Hematopoietic multipotent progenitor cell treated with erythropoietin and hydrocortisone succinate and interleukin-3 and kit ligand, for 15 days (in vitro differentiated cells): ENCODE results near the gene KISS1R.

Experiments
- DNase-seq: peaks from one replicate; pipeline ENCODE4 v3.0.0-alpha.2; 2015; ENCODE audit warnings: low spot score

The KISS1R gene

DNA sequence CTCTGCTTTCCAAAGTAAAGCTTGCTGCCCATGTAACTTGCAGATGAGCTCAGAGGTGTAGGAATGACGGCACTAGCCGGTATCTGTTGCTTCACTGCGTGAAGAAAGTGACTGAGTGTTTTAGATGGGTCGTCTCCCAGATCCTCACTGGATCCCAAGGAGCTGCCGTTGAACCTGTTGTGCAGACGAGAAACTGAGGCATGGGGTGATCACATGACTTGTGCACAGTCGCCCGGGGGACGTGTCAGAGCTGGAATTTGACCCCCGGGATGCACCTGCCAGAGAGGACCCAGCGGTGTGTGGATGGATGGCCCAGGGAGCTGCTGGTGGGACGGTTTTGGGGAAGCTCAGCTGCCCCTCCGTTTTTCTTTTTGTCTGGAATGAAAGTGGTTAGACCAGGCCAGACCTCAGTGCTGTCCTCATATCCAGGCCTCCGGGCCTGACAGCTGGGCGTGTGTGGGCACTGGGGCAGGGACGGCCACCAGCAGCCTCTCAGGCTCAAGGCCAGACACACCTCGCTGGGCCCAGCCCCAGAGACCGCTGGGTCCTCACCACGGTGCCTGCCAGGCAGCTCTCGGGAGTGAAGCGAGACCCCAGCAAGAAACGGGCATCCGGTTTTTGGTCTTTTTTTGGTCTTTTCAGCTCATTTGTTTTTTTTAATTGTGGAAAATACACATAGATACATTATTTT is 21.2 kb downstream of the KISS1R start:
- DNase-seq, result no peak

DNA sequence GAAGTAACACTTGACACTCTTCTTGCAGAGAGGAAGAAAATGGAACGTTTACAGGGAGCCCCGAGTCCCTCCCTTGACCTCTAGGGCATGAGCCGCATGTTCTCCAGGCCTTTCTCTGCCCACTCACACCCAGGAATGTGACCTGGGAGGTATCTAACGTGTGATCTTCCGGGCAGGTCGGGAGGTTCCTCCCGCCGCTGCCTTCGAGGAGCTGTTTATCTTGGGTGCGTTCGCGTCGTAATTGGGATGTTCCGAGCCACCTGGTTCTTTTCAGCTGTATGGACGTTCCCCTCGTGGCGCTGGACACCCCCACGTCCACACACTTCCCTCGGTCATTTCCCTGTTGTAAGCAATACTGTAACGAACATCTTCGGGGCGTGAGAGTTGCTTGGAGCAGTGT is 22.3 kb downstream of the KISS1R start:
- no peak for DNase-seq

DNA sequence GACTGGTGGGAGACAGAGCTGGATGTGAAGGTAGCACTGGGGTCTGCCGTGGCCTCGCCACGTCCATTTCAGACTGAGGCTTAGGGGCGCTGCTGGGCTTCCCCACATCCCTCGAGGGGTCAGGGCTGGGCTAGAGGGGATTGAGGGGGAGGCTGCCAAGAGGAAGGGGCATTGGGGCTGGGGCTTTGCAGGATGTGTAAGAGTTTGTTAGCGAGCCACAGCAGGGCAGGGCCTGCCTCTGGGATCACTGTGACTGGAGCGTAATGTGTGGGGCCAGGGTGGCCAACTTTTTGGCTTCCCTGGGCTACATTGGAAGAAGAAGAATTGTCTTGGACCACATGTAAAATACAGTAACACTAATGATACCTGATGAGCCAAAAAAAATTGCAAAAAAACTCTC is 22.8 kb downstream of the KISS1R start:
- no peak for DNase-seq

DNA sequence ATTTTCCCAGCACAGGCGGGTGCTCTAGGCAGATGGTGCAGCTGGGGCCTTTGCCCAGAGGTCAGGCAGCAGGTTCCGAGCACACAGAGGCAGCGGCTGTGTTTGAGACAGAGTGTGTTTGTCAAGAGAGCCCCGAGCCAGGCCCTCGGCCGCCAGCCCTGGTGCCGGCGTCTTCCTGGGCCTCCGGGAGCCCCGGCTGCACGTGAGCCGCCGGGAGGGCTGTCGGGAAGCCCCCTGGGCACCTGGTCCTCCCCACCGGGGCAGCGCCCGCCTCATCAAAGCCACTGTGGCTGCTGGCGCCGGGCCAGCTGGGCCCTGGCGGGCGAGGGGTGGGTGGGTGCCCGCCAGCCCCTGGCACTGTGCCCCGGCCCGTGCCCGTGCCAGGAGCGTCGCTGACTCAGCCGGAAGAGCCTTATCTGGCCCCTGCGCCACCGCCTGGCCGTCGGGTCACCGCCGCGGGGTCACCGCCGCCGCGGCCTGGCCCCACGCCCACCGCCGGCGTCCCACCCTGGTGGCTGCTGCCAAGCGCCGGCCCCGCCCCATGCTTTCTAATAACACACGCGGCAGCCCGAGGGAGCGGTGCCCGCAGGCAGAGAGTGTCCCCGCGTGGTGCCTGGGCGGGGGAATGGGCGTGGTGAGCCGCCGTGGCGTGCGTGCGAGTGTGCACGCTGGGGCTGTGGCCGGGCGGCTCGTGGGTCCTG is 23.6 kb downstream of the KISS1R start:
- peak; percentile 94 for DNase-seq

DNA sequence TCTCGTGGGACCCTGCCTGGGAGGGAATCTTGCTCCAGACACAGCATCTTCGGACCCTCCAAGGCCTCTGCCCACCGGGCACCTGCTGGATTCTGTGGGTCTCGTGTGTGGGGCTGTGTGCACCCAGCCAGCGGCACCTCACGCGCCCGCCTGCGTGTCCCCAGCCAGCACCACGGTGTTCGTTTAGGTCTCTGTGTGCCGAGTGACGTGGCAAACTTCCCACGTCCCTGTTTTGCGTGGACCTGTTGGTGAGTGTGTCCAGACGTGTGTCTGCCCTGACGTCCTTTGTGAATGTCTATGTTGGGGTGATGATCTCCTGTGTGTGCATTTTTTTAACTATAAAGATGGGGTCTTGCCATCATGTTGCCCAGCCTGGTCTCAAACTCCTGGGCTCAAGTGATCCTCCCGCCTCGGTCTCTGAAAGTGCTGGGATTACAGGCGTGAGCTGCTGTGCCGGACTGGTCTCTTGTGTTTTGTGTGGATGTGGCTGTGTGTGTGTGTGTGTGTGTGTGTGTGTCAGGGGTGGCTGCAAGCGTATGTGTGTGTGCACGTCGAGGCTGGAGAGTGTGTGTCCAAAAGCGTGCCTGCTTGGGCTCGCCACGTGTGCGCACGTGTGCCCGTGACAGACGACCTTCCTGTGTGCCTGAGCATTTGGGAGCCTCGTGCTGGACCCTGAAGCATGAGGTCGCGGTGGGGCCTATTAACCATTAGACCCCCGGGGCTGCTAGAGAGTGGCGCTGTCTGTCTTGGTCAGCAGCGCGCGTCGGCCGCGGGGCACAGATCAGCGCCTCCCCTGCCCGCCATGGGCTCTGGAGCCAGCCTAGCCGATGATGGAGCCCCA is 24.4 kb downstream of the KISS1R start:
- DNase-seq, result no peak

DNA sequence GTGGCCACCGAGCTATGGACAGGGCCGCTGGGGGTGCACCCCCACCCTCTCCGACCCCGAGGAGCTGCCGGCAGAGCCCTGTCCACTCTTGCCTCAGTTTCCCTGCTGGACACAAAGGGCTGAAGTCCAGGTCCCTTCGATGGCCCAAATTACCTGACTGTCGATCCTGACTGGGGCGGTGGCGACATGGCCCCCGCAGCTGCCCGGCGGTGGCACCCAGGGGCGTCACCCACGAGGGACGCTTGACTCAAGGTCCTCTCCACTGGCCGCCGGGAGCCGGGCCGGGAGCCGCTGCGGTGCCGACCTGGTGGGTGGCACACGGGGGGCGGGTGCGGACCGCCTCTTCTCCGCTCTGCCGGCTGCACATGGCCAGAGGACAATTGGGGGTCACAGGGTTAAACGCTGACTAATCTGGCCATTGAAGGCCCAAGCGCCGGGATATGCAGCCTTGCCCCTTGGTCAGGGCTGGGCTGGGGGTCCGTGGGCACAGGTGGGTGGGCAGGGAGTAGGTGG is 25.1 kb downstream of the KISS1R start:
- DNase-seq, result no peak

DNA sequence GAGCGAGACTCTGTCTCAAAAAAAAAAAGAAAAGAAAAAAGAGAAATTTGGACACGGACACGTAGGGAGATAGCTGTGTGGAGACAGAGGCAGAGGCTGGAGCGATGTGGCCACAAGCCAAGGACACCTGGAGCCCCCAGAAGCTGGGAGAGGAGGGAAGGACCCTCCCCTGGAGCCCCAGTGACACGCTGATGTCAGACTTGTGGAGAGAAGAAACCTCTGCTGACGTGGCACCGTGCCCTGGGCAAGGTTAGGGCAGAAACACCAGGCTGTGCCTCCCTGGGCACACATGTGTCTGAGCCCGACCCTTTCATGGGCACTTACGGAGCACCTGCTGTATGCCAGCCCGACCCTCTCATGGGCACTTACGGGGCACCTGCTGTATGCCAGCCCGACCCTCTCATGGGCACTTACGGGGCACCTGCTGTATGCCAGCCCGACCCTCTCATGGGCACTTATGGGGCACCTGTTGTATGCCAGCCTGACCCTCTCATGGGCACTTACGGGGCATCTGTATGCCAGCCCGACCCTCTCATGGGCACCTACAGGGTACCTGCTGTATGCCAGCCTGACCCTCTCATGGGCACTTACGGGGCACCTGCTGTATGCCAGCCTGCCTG is 26.5 kb downstream of the KISS1R start:
- DNase-seq, result no peak

DNA sequence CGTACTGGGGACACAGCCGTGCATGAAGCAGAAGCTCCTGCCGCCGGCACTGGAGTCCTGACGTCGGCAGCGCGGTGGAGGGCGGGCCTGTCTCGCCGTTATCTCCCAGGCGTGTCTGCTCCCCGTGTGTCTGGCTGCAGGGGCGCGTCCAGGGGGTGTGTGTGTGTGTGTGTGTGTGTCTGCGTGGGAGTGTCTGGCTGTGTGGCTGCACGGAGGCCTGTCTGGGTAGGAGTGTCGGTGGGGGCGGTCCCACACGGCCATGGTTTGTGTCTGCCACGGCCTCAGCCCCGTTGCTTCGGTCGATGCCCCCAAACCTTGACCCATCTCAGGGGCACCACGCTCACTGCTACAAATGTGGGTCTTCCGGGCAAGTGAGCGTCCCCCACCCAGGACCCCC is 27.0 kb downstream of the KISS1R start:
- DNase-seq, result peak; percentile 93

DNA sequence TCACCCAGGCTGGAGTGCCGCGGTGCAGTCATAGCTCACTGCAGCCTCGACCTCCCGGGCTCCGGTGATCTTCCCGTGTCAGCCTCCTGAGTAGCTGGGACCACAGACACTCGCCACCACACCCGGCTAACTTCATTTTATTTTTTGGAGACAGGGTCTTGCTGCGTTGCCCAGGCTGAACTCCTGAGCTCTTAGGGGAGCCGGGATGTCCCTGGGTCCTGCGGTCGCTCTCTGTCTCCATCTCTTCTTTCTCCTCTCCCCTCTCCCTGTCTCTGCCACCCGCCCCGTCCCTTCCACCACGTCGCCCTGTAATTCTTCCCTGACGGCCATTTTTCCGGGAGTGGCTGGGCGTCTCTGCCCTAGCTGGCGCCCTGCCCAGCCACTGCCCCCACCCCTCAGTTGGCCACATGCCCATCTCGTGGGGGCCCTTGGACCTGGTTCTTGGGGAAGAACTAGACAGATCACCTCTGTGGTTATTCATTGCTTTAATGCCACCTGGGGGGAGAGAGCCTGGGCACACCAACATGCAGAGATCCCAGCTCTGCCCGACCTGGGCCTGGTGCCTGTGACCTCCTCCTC is 27.6 kb downstream of the KISS1R start:
- peak; percentile 32 for DNase-seq

DNA sequence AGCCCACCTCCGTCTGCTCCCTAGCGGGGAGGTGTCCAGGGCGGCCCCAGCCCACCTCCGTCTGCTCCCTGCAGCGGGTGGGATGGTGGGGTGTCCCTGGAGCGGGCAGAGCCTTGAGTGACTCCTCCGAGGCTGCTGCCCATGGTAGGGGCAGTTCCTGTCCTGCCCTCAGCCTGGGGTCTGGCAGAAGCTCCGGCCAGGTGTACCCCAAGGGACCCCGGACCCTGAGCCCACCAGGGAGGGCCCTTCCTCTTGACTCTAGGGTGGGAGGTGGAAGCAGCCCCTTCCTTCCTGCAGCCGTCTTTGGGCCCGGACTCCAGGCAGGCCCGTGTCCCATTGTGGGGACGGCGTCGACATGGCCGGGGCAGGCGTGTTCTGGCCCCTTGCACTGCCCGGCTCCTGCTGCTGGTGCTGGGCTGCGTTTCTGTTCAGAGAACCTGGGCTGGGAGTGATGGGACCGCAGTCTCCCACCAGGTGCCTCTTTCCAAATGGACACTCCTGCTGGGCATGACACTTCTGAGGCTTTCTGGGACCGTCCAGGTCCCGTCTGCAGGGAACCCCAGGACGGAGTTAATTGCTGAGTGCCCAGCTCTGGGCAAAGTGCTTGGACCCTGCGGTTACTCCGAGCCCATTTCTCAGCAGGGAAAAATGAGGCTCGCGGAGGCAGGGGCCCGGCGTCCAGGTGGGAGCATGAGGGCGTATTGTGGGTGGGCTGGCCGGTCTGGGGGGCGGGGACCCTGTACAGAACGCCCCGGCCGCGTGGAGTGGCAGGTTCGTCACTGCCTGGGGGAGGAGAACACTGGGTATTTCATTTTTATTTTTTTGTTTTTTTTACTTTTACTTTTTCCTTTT is 28.5 kb downstream of the KISS1R start:
- no peak for DNase-seq

DNA sequence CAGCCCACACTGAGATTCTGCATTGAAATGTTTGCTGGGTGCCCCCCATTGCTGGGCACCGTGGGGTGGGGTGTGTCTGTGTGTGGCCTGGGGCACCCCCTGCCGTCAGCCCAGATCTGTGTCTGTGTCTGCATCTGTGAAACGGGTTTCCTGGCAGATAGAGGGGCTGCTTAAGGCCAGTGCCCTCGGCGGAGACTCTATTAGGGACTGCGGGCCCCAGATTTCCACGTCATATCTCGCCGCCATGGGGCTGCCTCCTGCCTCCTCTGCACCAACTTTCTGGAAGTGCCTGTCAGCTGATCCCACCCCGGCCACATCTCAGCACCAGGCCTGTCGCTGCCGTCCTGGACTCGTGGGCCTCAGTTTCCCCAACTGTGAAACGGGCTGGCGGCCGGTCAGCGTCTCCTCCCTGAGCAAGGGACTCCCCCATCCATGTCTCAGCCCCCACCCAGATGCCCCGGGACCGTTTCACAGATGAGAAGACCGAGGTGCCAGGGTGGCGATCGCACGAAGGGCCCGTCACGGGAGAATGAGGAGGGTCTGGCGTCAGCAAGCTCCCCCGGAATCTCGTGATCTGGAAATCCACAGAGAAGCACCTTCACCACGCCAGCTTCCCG is 30.1 kb downstream of the KISS1R start:
- no peak for DNase-seq

DNA sequence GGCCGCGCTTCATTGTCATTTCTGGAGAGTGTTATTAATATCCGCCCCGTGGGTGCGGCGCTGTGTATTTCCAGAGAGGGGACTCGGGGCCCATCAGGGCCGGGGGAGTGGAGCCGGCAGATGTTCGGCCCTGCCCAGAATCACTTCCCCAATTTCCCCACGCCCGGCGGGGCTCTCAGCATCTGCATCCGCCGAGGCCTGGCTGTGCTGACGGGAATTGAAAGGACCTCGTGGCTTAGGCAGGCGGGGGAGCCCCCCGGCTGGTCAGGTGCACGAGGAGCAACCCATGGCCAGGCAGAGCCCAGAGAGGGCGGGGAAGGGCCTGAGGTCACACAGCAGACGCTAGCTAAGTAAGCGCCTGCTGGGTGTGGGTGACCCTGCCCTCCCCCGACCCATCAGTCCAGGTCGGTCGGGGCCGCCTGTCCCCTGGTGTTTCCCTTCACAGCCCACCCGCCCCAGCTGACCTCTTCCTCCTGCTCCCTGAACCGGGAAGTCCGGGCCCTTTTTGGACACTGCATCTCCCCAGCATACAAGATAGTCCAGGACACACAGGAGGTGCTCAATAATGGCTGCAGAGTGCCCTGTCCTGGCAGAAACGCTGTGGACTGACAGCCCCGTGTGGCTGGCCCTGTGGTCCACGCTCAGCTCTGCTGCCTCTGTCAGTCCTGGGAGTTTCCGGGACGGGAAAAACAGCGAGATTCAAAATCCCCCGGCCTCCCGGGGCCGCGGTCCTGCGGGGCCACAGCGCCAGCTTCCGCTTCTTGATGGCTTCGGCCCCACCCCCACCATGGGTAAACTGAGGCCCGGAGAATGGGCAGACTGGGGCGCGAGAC is 30.8 kb downstream of the KISS1R start:
- no peak for DNase-seq

DNA sequence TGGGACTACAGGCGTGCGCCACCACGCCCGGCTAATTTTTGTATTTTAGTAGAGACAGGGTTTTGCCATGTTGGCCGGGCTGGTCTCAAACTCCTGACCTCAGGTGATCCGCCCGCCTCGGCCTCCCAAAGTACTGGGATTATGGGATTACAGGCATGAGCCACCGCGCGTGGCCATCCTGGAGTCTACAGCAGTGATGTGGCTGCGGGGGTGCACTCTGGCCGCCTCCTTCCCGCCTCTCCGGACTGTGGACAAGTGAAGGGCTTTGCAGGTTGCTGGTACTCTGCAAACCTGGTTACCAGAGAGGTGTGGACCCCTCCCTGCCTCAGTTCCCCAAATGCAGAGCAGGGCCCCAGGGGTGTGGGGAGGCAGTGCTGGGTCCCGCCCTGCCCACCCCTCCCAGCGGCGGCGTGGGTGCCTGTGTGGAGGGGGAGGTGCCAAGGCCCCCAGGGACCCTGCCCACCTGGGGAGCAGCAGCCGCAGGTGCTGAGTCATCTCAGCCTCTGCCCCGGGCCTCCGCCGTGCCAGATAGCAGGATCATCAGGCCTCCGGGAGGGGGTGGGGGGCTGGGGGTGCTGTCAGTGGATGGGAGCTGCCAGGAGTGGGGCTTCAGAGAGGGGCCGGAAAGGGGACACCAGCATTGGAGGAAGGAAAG is 31.8 kb downstream of the KISS1R start:
- no peak for DNase-seq

DNA sequence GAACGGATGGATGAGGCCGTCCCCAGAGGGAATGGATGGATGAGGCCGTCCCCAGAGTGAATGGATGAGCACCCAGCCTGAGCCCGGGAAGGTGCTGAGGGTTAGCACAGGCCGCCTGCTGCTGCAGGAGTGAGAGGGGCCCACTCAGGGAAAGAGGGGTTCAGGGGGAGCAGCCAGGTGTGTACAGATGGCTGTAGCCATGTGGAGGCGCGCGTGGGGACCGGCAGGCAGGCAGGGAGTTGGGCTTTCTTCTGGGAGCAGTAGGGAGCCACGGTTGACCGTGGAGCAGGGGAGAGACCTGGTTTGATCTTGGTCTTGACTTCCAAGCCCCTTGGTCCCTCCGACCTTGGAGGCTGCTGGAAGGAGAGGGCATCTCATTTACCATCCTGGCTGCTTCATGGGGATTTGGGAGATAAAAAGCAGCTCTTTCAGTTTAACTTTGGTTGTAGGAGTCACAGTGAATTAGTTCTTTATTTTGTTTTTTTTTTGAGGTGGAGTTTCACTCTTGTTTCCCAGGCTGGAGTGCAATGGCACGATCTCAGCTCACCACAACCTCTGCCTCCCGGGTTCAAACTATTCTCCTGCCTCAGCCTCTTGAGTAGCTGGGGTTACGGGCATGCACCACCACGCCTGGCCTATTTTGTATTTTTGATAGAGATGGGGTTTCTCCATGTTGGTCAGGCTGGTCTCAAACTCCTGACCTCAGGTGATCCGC is 33.4 kb downstream of the KISS1R start:
- no peak for DNase-seq

DNA sequence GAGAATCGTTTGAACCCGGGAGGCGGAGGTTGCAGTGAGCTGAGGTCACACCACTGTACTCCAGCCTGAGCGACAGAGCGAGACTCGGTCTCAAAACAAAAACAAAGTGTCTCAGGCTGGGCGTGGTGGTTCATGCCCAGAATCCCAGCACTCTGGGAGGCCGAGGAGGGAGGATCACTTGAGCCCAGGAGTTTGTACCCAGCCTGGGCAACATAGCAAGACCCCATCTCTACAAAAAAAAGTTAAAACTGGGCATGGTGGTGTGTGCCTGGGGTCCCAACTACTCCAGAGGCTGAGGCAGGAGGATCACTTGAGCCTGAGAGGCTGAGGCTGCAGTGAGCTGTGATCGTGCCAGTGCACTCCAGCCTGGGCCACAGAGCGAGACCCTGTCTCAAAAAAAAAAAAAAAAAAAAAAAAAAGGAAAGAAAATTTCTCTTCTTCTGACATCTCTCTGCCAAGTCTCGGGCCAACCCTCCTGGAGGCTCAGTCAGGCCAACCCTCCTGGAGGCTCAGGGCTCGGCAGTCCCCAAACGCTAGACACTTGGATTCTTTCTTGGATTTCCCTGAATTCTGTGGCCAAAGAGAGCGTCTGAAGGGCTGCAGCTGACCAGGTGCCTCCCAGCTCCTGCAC is 35.0 kb downstream of the KISS1R start:
- no peak for DNase-seq

DNA sequence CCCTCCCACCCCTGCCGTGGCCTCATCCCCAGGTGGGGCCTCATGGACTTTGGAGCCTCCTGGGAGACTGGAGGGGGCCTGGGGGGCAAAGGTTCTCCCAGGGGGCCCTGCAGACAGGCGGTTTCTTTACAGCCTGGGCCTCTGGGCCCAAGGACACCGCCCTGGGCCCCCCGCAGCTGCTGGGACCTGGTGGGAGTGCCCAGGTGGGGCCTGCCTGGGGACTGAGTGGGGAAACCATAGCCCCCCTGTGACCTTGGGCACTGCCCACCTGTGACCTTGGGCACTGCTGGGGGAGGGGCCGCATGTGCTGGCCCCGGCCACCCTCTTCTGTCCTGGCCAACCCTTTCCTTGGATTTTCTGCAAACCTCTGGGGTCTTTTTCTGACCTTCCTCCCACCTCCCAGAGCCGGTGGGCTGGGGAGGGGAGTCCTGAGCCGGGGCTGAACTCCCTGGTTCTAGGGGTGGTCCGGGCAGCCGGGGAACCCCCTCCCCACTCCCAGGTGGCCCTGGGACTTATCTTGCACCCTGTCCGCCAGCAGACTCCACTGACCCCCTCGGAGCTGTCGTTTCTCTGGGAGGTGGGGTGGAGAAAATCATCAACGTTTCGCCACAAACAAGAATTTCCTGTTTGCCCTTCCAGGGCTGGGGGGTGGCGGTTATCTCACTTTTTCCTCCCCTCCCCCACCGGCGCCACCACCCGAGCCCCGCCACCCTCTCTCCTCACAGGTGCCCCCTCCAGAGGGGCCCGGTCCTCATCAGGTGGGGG is 35.7 kb downstream of the KISS1R start:
- no peak for DNase-seq
